Suppressor macrophage treated with lipopolysaccharide for 4 hours (primary cell): Measurements from ENCODE around the gene IL27RA.
A peak's percentile ranks its signal among the peaks of the same experiment; 100 is the strongest.

ENCODE experiments used
- DNase-seq: peaks from one replicate; pipeline ENCODE4 v3.0.0-alpha.2; 2020

Gene IL27RA

GRCh38 chr19:14061081-14061749 lies 29.7 kb downstream of the IL27RA start:
- no peak for DNase-seq

- DNase-seq = no peak
These were observed 30.4 kb downstream of the IL27RA start, which contains the start of gene PALM3 for GRCh38 chr19:14061751-14062557. PALM3 (minus strand) TSS chr19:14062076; CDS start chr19:14061980, 96 bp downstream.

GRCh38 chr19:14062558-14062855 lies 30.9 kb downstream of the IL27RA start:
- no peak for DNase-seq

- peak; percentile 20 for DNase-seq
These were observed 31.5 kb downstream of the IL27RA start for GRCh38 chr19:14063105-14063504.

- no peak for DNase-seq
These were observed 34.6 kb downstream of the IL27RA start for GRCh38 chr19:14066134-14066533.

- no peak for DNase-seq
These were observed 38.9 kb downstream of the IL27RA start for GRCh38 chr19:14070268-14071050.

- no peak for DNase-seq
These were observed 41.1 kb downstream of the IL27RA start, which contains the start of gene MISP3 for GRCh38 chr19:14072535-14073260. MISP3 (plus strand) TSS chr19:14072786; CDS start chr19:14073310, 524 bp downstream.

- DNase-seq = peak; percentile 85
These were observed 41.8 kb downstream of the IL27RA start for GRCh38 chr19:14073261-14073924.

GRCh38 chr19:14073925-14074838 lies 42.6 kb downstream of the IL27RA start:
- DNase-seq = no peak

GRCh38 chr19:14078411-14078810 lies 46.8 kb downstream of the IL27RA start:
- peak; percentile 85 for DNase-seq

GRCh38 chr19:14080887-14081796 lies 49.6 kb downstream of the IL27RA start:
- DNase-seq = peak; percentile 100

- no peak for DNase-seq
These were observed 50.5 kb downstream of the IL27RA start for GRCh38 chr19:14081797-14082674.

GRCh38 chr19:14082675-14082960 lies 51.1 kb downstream of the IL27RA start:
- no peak for DNase-seq

- DNase-seq = no peak
These were observed 53.9 kb downstream of the IL27RA start, which contains the start of gene C19orf67 for GRCh38 chr19:14085309-14085995. C19orf67 (minus strand) TSS chr19:14085783; CDS start chr19:14085627, 156 bp downstream.

- no peak for DNase-seq
These were observed 54.5 kb downstream of the IL27RA start for GRCh38 chr19:14086098-14086497.

GRCh38 chr19:14088634-14089411 lies 57.3 kb downstream of the IL27RA start:
- DNase-seq = no peak

GRCh38 chr19:14089412-14089661 lies 57.8 kb downstream of the IL27RA start:
- no peak for DNase-seq
